H1 (cell line): ENCODE measurements around the gene CPLX1. TPM values are rescaled to one million over a fixed set of nuclear protein-coding genes. Genes with fewer than 3 reads are reported as not detected.

Experiments
- CTCF ChIP-seq, 3 experiments: IDR thresholded peaks; 1 replicate in 2 of 3; 2 replicates in 1 of 3; pipeline versions ENCODE4 v1.5.1 to v1.6.1; 2011; ENCODE audit warnings: low read length in 3 of 3, mild to moderate bottlenecking in 3 of 3, inconsistent platforms in 2 of 3, low read depth in 1 of 3, moderate library complexity in 1 of 3; ENCODE audit not compliant: insufficient read depth in 1 of 3; ENCODE audit errors: control extremely low read depth in 1 of 3
- EZH2 ChIP-seq: fragments of 200-600 bp; sonication (generic); IDR thresholded peaks from 2 replicates; pipeline ENCODE4 v1.7.1; 2012; ENCODE audit warnings: low read depth, mild to moderate bottlenecking, moderate library complexity, low read length, inconsistent platforms; ENCODE audit not compliant: severe bottlenecking
- POLR2AphosphoS5 ChIP-seq: IDR thresholded peaks from 2 replicates; pipeline ENCODE4 v1.6.1; 2011; ENCODE audit warnings: low read depth, low read length
- RNF2 ChIP-seq: fragments of 200-900, 300-1000 bp; sonication (generic); IDR thresholded peaks from 2 replicates; pipeline ENCODE4 v1.7.1; 2016; ENCODE audit warnings: borderline replicate concordance, low read depth, mild to moderate bottlenecking, antibody characterized with exemption, low read length; ENCODE audit not compliant: poor library complexity, severe bottlenecking; ENCODE audit errors: missing control alignments
- SAP30 ChIP-seq: fragments of 300-600 bp; sonication (generic); IDR thresholded peaks from 2 replicates; pipeline ENCODE4 v1.7.1; 2012; ENCODE audit warnings: low read length, moderate library complexity, mild to moderate bottlenecking, inconsistent platforms; ENCODE audit not compliant: insufficient read depth, insufficient replicate concordance
- YY1 ChIP-seq: IDR thresholded peaks from 2 replicates; pipeline ENCODE4 v1.6.1; 2011; ENCODE audit warnings: low read depth, mild to moderate bottlenecking, low read length
- polyA plus RNA-seq, 7 experiments: library from polyadenylated mRNA; depleted of rRNA in 3 of 7; stranded (reverse) in 5 of 7; unstranded in 2 of 7; fragments of >200 nt in 5 of 7; fragments of 200-250 nt in 2 of 7; gene quantifications; 1 replicate in 5 of 7; 2 replicates in 1 of 7; 4 replicates in 1 of 7; pipeline versions ENCODE4 v1.2.1 to v1.2.3, GENCODE V29; 2011 to 2013; ENCODE audit warnings: missing spikeins in 2 of 7, mixed read lengths in 2 of 7
- total RNA-seq: library from RNA; stranded (reverse); fragmentation: NEBNext Ultra II Directional; extraction: Animal tissue kit (Norgen Biotek cat#: 25700); gene quantifications from 2 replicates; pipeline ENCODE4 v1.2.1, GENCODE V29; 2021

Gene CPLX1
- total and polyA plus RNA-seq, 2 of the 8 experiments (the other 6 are each of a cell fraction or from before 2014, with no cell fraction given), result 0.32 to 0.56 TPM

- peak in 2 of 3 experiments; percentile 3 to 44; a peak in 2 of 4 replicates for TF ChIP-seq CTCF (IDR thresholded peaks at IDR 0.05; ENCODE audit: control extremely low read depth in 1 of 3, insufficient read depth in 1 of 3, low read depth in 1 of 3, low read length in 3 of 3)
- TF ChIP-seq EZH2, result no peak
- TF ChIP-seq SAP30, result no peak
- TF ChIP-seq RNF2, result no peak
- TF ChIP-seq YY1, result no peak
- TF ChIP-seq POLR2AphosphoS5, result no peak; the same call in 1 of the 2 replicates
These were observed 63.4 kb downstream of the CPLX1 start (continued) for GRCh38 chr4:762211-763190.
